Lung (tissue), 12 donors: ENCODE data around the gene LRRC55. TPM values are rescaled to one million over a fixed set of nuclear protein-coding genes. Genes with fewer than 3 reads are reported as not detected.

Experiments used
- ATAC-seq: fragments of 200-7000 bp; cut with Tn5 transposase; one replicate; pipeline ENCODE4 v1.9.1; 2020; ENCODE audit warnings: moderate number of reproducible peaks; ENCODE audit not compliant: insufficient read depth, low FRiP score
- DNase-seq, 3 donors: peaks; one replicate each; pipeline ENCODE4 v3.0.0-alpha.2; 2013 to 2017
- H3K27ac ChIP-seq, 2 donors: one replicate each; pipeline ENCODE4 v1.5.1; 2013; ENCODE audit warnings: mild to moderate bottlenecking in 2 of 2, moderate library complexity in 2 of 2, control low read depth in 1 of 2, inconsistent platforms in 1 of 2, low read depth in 1 of 2, low read length in 1 of 2
- H3K27me3 ChIP-seq, 3 donors: one replicate each; pipeline ENCODE4 v1.5.1; 2013; ENCODE audit warnings: low read length in 2 of 3; ENCODE audit not compliant: control insufficient read depth in 3 of 3, insufficient read depth in 3 of 3
- H3K36me3 ChIP-seq, 4 donors: one replicate each; pipeline ENCODE4 v1.5.1; 2013; ENCODE audit warnings: low read length in 4 of 4, mild to moderate bottlenecking in 1 of 4, moderate library complexity in 1 of 4; ENCODE audit not compliant: control insufficient read depth in 4 of 4, insufficient read depth in 4 of 4
- H3K4me1 ChIP-seq, 5 donors: one replicate each; pipeline ENCODE4 v1.5.1; 2013; ENCODE audit warnings: low read length in 5 of 5, mild to moderate bottlenecking in 2 of 5, moderate library complexity in 1 of 5; ENCODE audit not compliant: control insufficient read depth in 5 of 5, insufficient read depth in 5 of 5
- H3K4me3 ChIP-seq: one replicate; pipeline ENCODE4 v1.5.1; 2013; ENCODE audit warnings: mild to moderate bottlenecking, control low read depth, moderate library complexity
- H3K9ac ChIP-seq, 2 donors: one replicate each; pipeline ENCODE4 v1.5.1; 2013; ENCODE audit warnings: low read length in 2 of 2, control low read depth in 1 of 2; ENCODE audit not compliant: insufficient read depth in 1 of 2
- H3K9me3 ChIP-seq, 4 donors: one replicate each; pipeline ENCODE4 v1.5.1; 2013; ENCODE audit warnings: low read length in 3 of 4, mild to moderate bottlenecking in 1 of 4, moderate library complexity in 1 of 4; ENCODE audit not compliant: control insufficient read depth in 4 of 4, insufficient read depth in 3 of 4
- CTCF ChIP-seq: IDR thresholded peaks from 2 replicates; pipeline ENCODE4 v1.5.1; 2012; ENCODE audit warnings: mild to moderate bottlenecking; ENCODE audit errors: control extremely low read depth, extremely low read depth
- WGBS, 2 donors: extraction: QIAGEN DNeasy Blood & Tissue Kit; methylation state at CpG; one replicate each; pipeline ENCODE4 v1.1.7; 2013; 5-methylcytosine and 5-hydroxymethylcytosine counted together
- polyA plus RNA-seq, 2 donors: library from polyadenylated mRNA; stranded (reverse); fragments of 200-250 nt; gene quantifications; one replicate each; pipeline ENCODE4 v1.2.1, GENCODE V29; 2013
- total RNA-seq, 2 donors: library from RNA; depleted of rRNA in 1 of 2; stranded (reverse); fragments of >200 nt in 1 of 2; gene quantifications; one replicate each; pipeline ENCODE4 v1.2.1, GENCODE V29; 2014 to 2021
- donor health status: control.
- donor health status: control.
- donor health status: Bipolar disorder and iron deficiency.
- donor health status: healthy.
- donor health status: DM: yes; HTN: yes; CAD: no.

LRRC55 gene
- total and polyA plus RNA-seq, 4 donors, result 0.02 to 2.9 (median 0.09) TPM

GRCh38 chr11:57157624-57158023 lies 24.1 kb upstream of the LRRC55 start:
- no peak overlapping the region for H3K9ac ChIP-seq
- TF ChIP-seq CTCF, result no peak
- H3K27me3 ChIP-seq, result no peaks in the 10 kb centered on the region
- H3K36me3 ChIP-seq, result no peaks in the 10 kb centered on the region
- no peak for DNase-seq
- WGBS, 2 donors, result 73 to 80% methylated on average over 3 of the region's 3 CpGs
- no peak overlapping the region for H3K27ac ChIP-seq
- no peaks in the 10 kb centered on the region for H3K9me3 ChIP-seq
- no peak overlapping the region for H3K4me3 ChIP-seq
- H3K4me1 ChIP-seq, result no peaks in the 10 kb centered on the region
- no peak for ATAC-seq

- no peaks in the 10 kb centered on the region for H3K4me1 ChIP-seq
- H3K4me3 ChIP-seq, result no peak overlapping the region
- TF ChIP-seq CTCF, result no peak
- H3K9ac ChIP-seq, result no peak overlapping the region
- H3K27me3 ChIP-seq, result no peaks in the 10 kb centered on the region
- ATAC-seq (no peak), DNase-seq (no peak)
- WGBS, 2 donors, result 77 to 85% methylated on average over 5 of the region's 5 CpGs
- H3K36me3 ChIP-seq, result no peaks in the 10 kb centered on the region
- H3K27ac ChIP-seq, result no peak overlapping the region
- H3K9me3 ChIP-seq, result no peaks in the 10 kb centered on the region
Measured at GRCh38 chr11:57158180-57158579, 23.6 kb upstream of the LRRC55 start.

- WGBS, 2 donors, result 88% methylated on average over 1 of the region's 1 CpG
- Histone ChIP-seq H3K4me1 (no peaks in the 10 kb centered on the region), H3K27me3 (no peaks in the 10 kb centered on the region), H3K9ac (no peak overlapping the region), H3K4me3 (no peak overlapping the region), H3K27ac (no peak overlapping the region), H3K9me3 (no peaks in the 10 kb centered on the region), H3K36me3 (no peaks in the 10 kb centered on the region)
- no peak for DNase-seq
- TF ChIP-seq CTCF, result no peak
- ATAC-seq, result no peak
Measured at GRCh38 chr11:57158599-57158998, 23.2 kb upstream of the LRRC55 start.

- H3K36me3 ChIP-seq, result no peaks in the 10 kb centered on the region
- 80 to 92% methylated on average over 2 of the region's 2 CpGs for WGBS, 2 donors
- H3K9me3 ChIP-seq, result no peaks in the 10 kb centered on the region
- no peak overlapping the region for H3K9ac ChIP-seq
- H3K27me3 ChIP-seq, result no peaks in the 10 kb centered on the region
- H3K27ac ChIP-seq, result no peak overlapping the region
- H3K4me1 ChIP-seq, result peaks cover 0 to 2% (median 0%) of the 10 kb centered on the region in 5 donors
- TF ChIP-seq CTCF, result no peak
- ATAC-seq (no peak), DNase-seq (no peak)
- H3K4me3 ChIP-seq, result no peak overlapping the region
Measured at GRCh38 chr11:57160665-57161064, 21.1 kb upstream of the LRRC55 start.
